IMR-90 (cell line): ENCODE measurements around the gene ITSN1. TPM values are rescaled to one million over a fixed set of nuclear protein-coding genes. Genes with fewer than 3 reads are reported as not detected.

Experiments used
- ATAC-seq: fragments of 200-7000 bp; cut with Tn5 transposase; 2 replicates; pipeline ENCODE4 v1.9.1; 2020; ENCODE audit warnings: low read depth, mild to moderate bottlenecking, moderate library complexity
- BruUV-seq: library from RNA; stranded (reverse); fragments of 400-500 nt; replicated peaks from 2 replicates; lab custom pipeline; 2021; lab: Mats Ljungman, UMichigan
- CTCF ChIA-PET: fragments of 300-600 bp; formaldehyde crosslinking; extraction: SDS; loops from one replicate; lab custom pipeline; 2021; ENCODE audit warnings: antibody characterized with exemption; lab: Yijun Ruan, JAX
- POLR2A ChIA-PET: fragments of 300-600 bp; sonication (Branson Sonifier 250); formaldehyde crosslinking; loops from one replicate; lab custom pipeline; 2022; ENCODE audit warnings: antibody characterized with exemption; ENCODE audit not compliant: unreplicated experiment; lab: Charles Lee
- DNase-seq: peaks from one replicate; pipeline ENCODE4 v3.0.0; 2013
- H2AFZ ChIP-seq: replicated peaks from 2 replicates; pipeline ENCODE3; 2013; ENCODE audit warnings: low read length, mild to moderate bottlenecking; ENCODE audit not compliant: poor library complexity
- H2AK5ac ChIP-seq: 2 replicates; pipeline ENCODE4 v1.6.1; 2013; ENCODE audit warnings: low read depth, low read length, inconsistent platforms
- H2AK9ac ChIP-seq: replicated peaks from 2 replicates; pipeline ENCODE3; 2013; ENCODE audit warnings: mild to moderate bottlenecking, low read depth, low read length, moderate library complexity; ENCODE audit not compliant: poor library complexity
- H2BK120ac ChIP-seq: 2 replicates; pipeline ENCODE4 v1.6.1; 2013; ENCODE audit warnings: low read depth, low read length, inconsistent platforms
- H2BK15ac ChIP-seq: 3 replicates; pipeline ENCODE4 v1.6.1; 2013; ENCODE audit warnings: low read depth, low read length, inconsistent platforms
- H2BK20ac ChIP-seq: 2 replicates; pipeline ENCODE4 v1.6.1; 2013; ENCODE audit warnings: low read depth, mild to moderate bottlenecking, inconsistent platforms, low read length, moderate library complexity
- H2BK5ac ChIP-seq: 2 replicates; pipeline ENCODE4 v1.6.1; 2013; ENCODE audit warnings: mild to moderate bottlenecking, low read depth, low read length, inconsistent platforms; ENCODE audit not compliant: poor library complexity, severe bottlenecking
- H3K14ac ChIP-seq: replicated peaks from 2 replicates; pipeline ENCODE4 v1.6.1; 2013; ENCODE audit warnings: low read depth, low read length, inconsistent platforms
- H3K18ac ChIP-seq: 2 replicates; pipeline ENCODE4 v1.6.1; 2013; ENCODE audit warnings: low read depth, low read length, control low read depth
- H3K23ac ChIP-seq: 2 replicates; pipeline ENCODE4 v1.6.1; 2013; ENCODE audit warnings: low read depth, low read length, inconsistent platforms
- H3K27ac ChIP-seq: 2 replicates; pipeline ENCODE4 v1.5.1; 2013; ENCODE audit warnings: mild to moderate bottlenecking, control low read depth, low read length; ENCODE audit not compliant: insufficient read depth
- H3K27me3 ChIP-seq: 2 replicates; pipeline ENCODE4 v1.6.1; 2013; ENCODE audit warnings: low read length; ENCODE audit not compliant: control insufficient read depth, insufficient read depth
- H3K36me3 ChIP-seq: 2 replicates; pipeline ENCODE4 v1.6.1; 2013; ENCODE audit warnings: low read length, mixed read lengths; ENCODE audit not compliant: control insufficient read depth, insufficient read depth
- H3K4ac ChIP-seq: 2 replicates; pipeline ENCODE4 v1.6.1; 2013; ENCODE audit warnings: low read depth, low read length, inconsistent platforms
- H3K4me1 ChIP-seq: 2 replicates; pipeline ENCODE4 v1.6.1; 2013; ENCODE audit warnings: low read length, mixed read lengths; ENCODE audit not compliant: control insufficient read depth, insufficient read depth
- H3K4me2 ChIP-seq: 2 replicates; pipeline ENCODE4 v1.6.1; 2013; ENCODE audit warnings: low read depth, mild to moderate bottlenecking, control low read depth, low read length, moderate library complexity
- H3K4me3 ChIP-seq: 2 replicates; pipeline ENCODE4 v1.5.1; 2013; ENCODE audit warnings: low read depth, mild to moderate bottlenecking, control low read depth, low read length, moderate library complexity; ENCODE audit not compliant: insufficient read depth
- H3K56ac ChIP-seq: 2 replicates; pipeline ENCODE4 v1.6.1; 2013; ENCODE audit warnings: low read length, inconsistent platforms; ENCODE audit not compliant: insufficient read depth; ENCODE audit errors: extremely low read depth
- H3K79me1 ChIP-seq, 2 experiments: 2 replicates each; pipeline ENCODE4 v1.6.1; 2013; ENCODE audit warnings: low read length in 2 of 2, inconsistent platforms in 1 of 2, low read depth in 1 of 2
- H3K9ac ChIP-seq: 2 replicates; pipeline ENCODE4 v1.6.1; 2013; ENCODE audit warnings: low read depth, low read length, control low read depth
- H3K9me1 ChIP-seq: 2 replicates; pipeline ENCODE4 v1.6.1; 2013; ENCODE audit warnings: low read length, inconsistent platforms; ENCODE audit not compliant: insufficient read depth
- H3K9me3 ChIP-seq: 2 replicates; pipeline ENCODE4 v1.6.1; 2013; ENCODE audit warnings: low read length; ENCODE audit not compliant: control insufficient read depth, insufficient read depth
- H4K20me1 ChIP-seq: 2 replicates; pipeline ENCODE4 v1.6.1; 2013; ENCODE audit warnings: low read length, inconsistent platforms; ENCODE audit not compliant: insufficient read depth
- H4K5ac ChIP-seq: 2 replicates; pipeline ENCODE4 v1.6.1; 2013; ENCODE audit warnings: mild to moderate bottlenecking, low read depth, low read length, control low read depth
- H4K8ac ChIP-seq, 2 experiments: 2 replicates each; pipeline ENCODE4 v1.6.1; 2013; ENCODE audit warnings: low read depth in 2 of 2, low read length in 2 of 2, control low read depth in 1 of 2, inconsistent platforms in 1 of 2
- H4K91ac ChIP-seq: 2 replicates; pipeline ENCODE4 v1.6.1; 2013; ENCODE audit warnings: low read depth, low read length, inconsistent platforms; ENCODE audit not compliant: insufficient read depth
- BHLHE40 ChIP-seq: fragments of 150-350 bp; IDR thresholded peaks from 2 replicates; pipeline ENCODE4 v1.6.1; 2016; ENCODE audit warnings: mild to moderate bottlenecking, low read depth, low read length
- MAFK ChIP-seq: IDR thresholded peaks from 2 replicates; pipeline ENCODE4 v1.6.1; 2012; ENCODE audit warnings: low read depth, low read length, improper control_type of control experiment
- MAZ ChIP-seq: IDR thresholded peaks from 2 replicates; pipeline ENCODE4 v1.6.1; 2012; ENCODE audit warnings: low read depth, mild to moderate bottlenecking, low read length, improper control_type of control experiment, moderate library complexity, borderline replicate concordance
- MXI1 ChIP-seq: IDR thresholded peaks from 2 replicates; pipeline ENCODE4 v1.6.1; 2012; ENCODE audit warnings: low read depth, mild to moderate bottlenecking, low read length, moderate library complexity, borderline replicate concordance
- NFE2L2 ChIP-seq: fragments of 150-350 bp; IDR thresholded peaks from 2 replicates; pipeline ENCODE4 v1.6.1; 2016; ENCODE audit warnings: low read depth, mild to moderate bottlenecking, low read length
- RAD21 ChIP-seq: IDR thresholded peaks from 2 replicates; pipeline ENCODE4 v1.6.1; 2012; ENCODE audit warnings: low read length, improper control_type of control experiment
- RCOR1 ChIP-seq: IDR thresholded peaks from 2 replicates; pipeline ENCODE4 v1.6.1; 2012; ENCODE audit warnings: mild to moderate bottlenecking, low read length, improper control_type of control experiment; ENCODE audit not compliant: insufficient replicate concordance
- RFX5 ChIP-seq: IDR thresholded peaks from 2 replicates; pipeline ENCODE4 v1.8.0; 2012; ENCODE audit warnings: low read depth, mild to moderate bottlenecking, low read length, moderate library complexity
- WGBS, 2 experiments: methylation state at CpG; one replicate each; pipeline versions ENCODE4 v1.1.5 to v1.1.7; 2013; ENCODE audit warnings: missing lambda C conversion rate in 2 of 2; ENCODE audit not compliant: insufficient read length in 1 of 2; ENCODE audit errors: extremely low coverage in 2 of 2; 5-methylcytosine and 5-hydroxymethylcytosine counted together
- dilution Hi-C: fragments of 300-500 bp; cut with HindIII; formaldehyde crosslinking; loops from one replicate; pipeline ENCODE4 v1.14.3; 2018; ENCODE audit warnings: low sequenced_read_pairs; ENCODE audit not compliant: unreplicated experiment
- in situ Hi-C: fragments of 300-500 bp; cut with MboI; formaldehyde crosslinking; loops from 3 replicates; pipeline ENCODE4 v1.14.3; 2019; ENCODE audit warnings: low sequenced_read_pairs, inconsistent platforms, mixed read lengths
- intact Hi-C: fragments of 100-400 bp; cut with micrococcal nuclease; formaldehyde crosslinking; loops from 2 replicates; pipeline ENCODE4 v1.10.0; 2022
- polyA plus RNA-seq, 3 experiments: library from polyadenylated mRNA; depleted of rRNA; stranded (reverse); fragments of >200 nt; gene quantifications; 2 replicates each; pipeline ENCODE4 v1.2.3, GENCODE V29; 2012; ENCODE audit warnings: low replicate concordance in 1 of 3
- total RNA-seq: library from RNA; depleted of rRNA; stranded (reverse); fragments of >200 nt; gene quantifications from 2 replicates; pipeline ENCODE4 v1.2.3, GENCODE V29; 2012

ITSN1 gene
- total and polyA plus RNA-seq, 2 of the 4 experiments (the other 2 are of a cell fraction) = 45.4 to 62.0 TPM

DNA sequence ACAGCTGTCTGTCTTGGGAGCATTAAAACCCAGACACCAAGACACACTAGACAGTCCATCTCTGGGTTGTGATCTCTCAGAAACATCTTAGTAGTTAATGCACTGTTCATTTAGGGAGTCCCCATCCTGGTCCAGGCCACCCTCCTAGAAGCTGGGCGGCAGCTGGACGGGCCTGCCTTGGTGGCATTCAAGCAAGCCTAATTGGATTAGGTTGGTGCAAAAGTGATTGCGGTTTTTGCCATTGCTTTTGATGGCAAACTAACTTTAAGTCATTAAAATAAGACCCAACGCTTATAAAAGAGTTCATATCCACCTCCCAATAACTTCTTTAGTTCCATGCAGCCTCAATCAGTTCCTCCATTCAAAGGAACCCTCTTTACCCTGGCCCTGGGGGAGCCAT, 251.6 kb downstream of the ITSN1 start:
- no peak overlapping the region for H3K23ac ChIP-seq
- no peak overlapping the region for H3K14ac ChIP-seq
- ATAC-seq (no peak), DNase-seq (no peak)
- TF ChIP-seq MAFK = no peak
- TF ChIP-seq RAD21 = no peak
- no peak for TF ChIP-seq BHLHE40
- TF ChIP-seq MXI1 = no peak
- no peak for TF ChIP-seq NFE2L2
- TF ChIP-seq RFX5 = no peak
- TF ChIP-seq MAZ = no peak
- TF ChIP-seq RCOR1 = no peak
- H3K9me3 ChIP-seq = no peaks in the 10 kb centered on the region
- no peak overlapping the region for H3K4me3 ChIP-seq
- H2BK20ac ChIP-seq = no peak overlapping the region
- no peak overlapping the region for H3K9ac ChIP-seq
- H2BK15ac ChIP-seq = no peak overlapping the region
- no peak overlapping the region for H3K4me2 ChIP-seq
- no peak overlapping the region for H3K4ac ChIP-seq
- no peak overlapping the region for H2BK120ac ChIP-seq
- H3K4me1 ChIP-seq = peaks cover 14% of the 10 kb centered on the region
- dilution Hi-C loops = no loop called here
- H3K27ac ChIP-seq = no peak overlapping the region
- H3K18ac ChIP-seq = no peak overlapping the region
- H3K79me1 ChIP-seq = no peaks in the 10 kb centered on the region
- no peaks in the 10 kb centered on the region for H4K20me1 ChIP-seq
- CTCF ChIA-PET = interaction anchor here (2.0 kb wide), 1 partner anchor 288 kb away, joined by 16 read pairs; no protein-coding TSS in a partner anchor
- no peak overlapping the region for H4K8ac ChIP-seq
- H4K5ac ChIP-seq = no peak overlapping the region
- H2AK9ac ChIP-seq = no peak overlapping the region
- no peaks in the 10 kb centered on the region for H3K27me3 ChIP-seq
- BruUV-seq = no TSS peak
- POLR2A ChIA-PET = interaction anchor here (0.5 kb wide), 1 partner anchor 310 kb away, joined by 3 read pairs; no protein-coding TSS in a partner anchor
- no peak overlapping the region for H3K56ac ChIP-seq
- no peak overlapping the region for H2AK5ac ChIP-seq
- H2BK5ac ChIP-seq = no peak overlapping the region
- intact Hi-C loops = loop anchor here (1.0 to 5.0 kb wide), 4 partner anchors 67 to 289 kb away; no protein-coding TSS in a partner anchor
- no CpG with 5 or more reads among the region's 4 CpGs for WGBS, 2 experiments
- no peak overlapping the region for H2AFZ ChIP-seq
- peaks cover 12% of the 10 kb centered on the region for H3K9me1 ChIP-seq
- H4K91ac ChIP-seq = no peak overlapping the region
- no peaks in the 10 kb centered on the region for H3K36me3 ChIP-seq
- in situ Hi-C loops = no loop called here
